ENCODE data around the gene TRIP13. TPM values are rescaled to one million over a fixed set of nuclear protein-coding genes. Genes with fewer than 3 reads are reported as not detected.

The TRIP13 gene
- total RNA-seq, 1 experiment from 2014 or later, result 45.9 TPM

GRCh38 chr5:885529-885928, 7.2 kb upstream of the TRIP13 start:
- TF ChIP-seq SIN3A (IDR thresholded peaks at IDR 0.05; ENCODE audit: borderline replicate concordance, insufficient read depth, low read depth, low read length) (no peak), TCF7L2 (IDR thresholded peaks at IDR 0.05; ENCODE audit: low read depth, low read length) (no peak)
- Histone ChIP-seq H3K27me3 (ENCODE audit: control insufficient read depth, insufficient read depth, low read length) (no peaks in the 10 kb centered on the region), H3K27ac (ENCODE audit: low read length) (no peak overlapping the region), H3K9me3 (ENCODE audit: control insufficient read depth, insufficient read depth, low read depth, low read length) (no peaks in the 10 kb centered on the region), H3K4me1 (ENCODE audit: control insufficient read depth, insufficient read depth, low read length) (peaks cover 2% of the 10 kb centered on the region; the same call in 1 of the 2 replicates), H3K36me3 (ENCODE audit: control insufficient read depth, insufficient read depth, low read length) (peaks cover 29% of the 10 kb centered on the region), H3K4me3 (ENCODE audit: low read depth in 2 of 2, low read length in 2 of 2) (no peak overlapping the region)
- 0 out of 2 replicates have a peak, but pooled peaks have one; percentile 19 for ATAC-seq
- no TSS peak for BruUV-seq (replicated peaks)
- POLR2A ChIA-PET, result no interaction called here
- no peak for DNase-seq (ENCODE audit: low read depth, low spot score)
- CTCF ChIA-PET, result no interaction called here
- in situ Hi-C loops (cut with HindIII; ENCODE audit: low pct_unique_long_range_greater_than_20kb, low sequenced_read_pairs) (no loop called here), intact Hi-C loops (cut with micrococcal nuclease; ENCODE audit: unreplicated experiment) (no loop called here)

GRCh38 chr5:886036-886435, 6.6 kb upstream of the TRIP13 start:
- peaks cover 34% of the 10 kb centered on the region for H3K36me3 ChIP-seq (ENCODE audit: control insufficient read depth, insufficient read depth, low read length)
- ChIA-PET CTCF (no interaction called here), POLR2A (no interaction called here)
- intact Hi-C loops (cut with micrococcal nuclease; ENCODE audit: unreplicated experiment), result no loop called here
- H3K4me1 ChIP-seq (ENCODE audit: control insufficient read depth, insufficient read depth, low read length), result peaks cover 7% of the 10 kb centered on the region; the same call in 1 of the 2 replicates
- H3K27me3 ChIP-seq (ENCODE audit: control insufficient read depth, insufficient read depth, low read length), result no peaks in the 10 kb centered on the region
- no peak for DNase-seq (ENCODE audit: low read depth, low spot score)
- no peak overlapping the region for H3K27ac ChIP-seq (ENCODE audit: low read length)
- in situ Hi-C loops (cut with HindIII; ENCODE audit: low pct_unique_long_range_greater_than_20kb, low sequenced_read_pairs), result no loop called here
- no peaks in the 10 kb centered on the region for H3K9me3 ChIP-seq (ENCODE audit: control insufficient read depth, insufficient read depth, low read depth, low read length)
- H3K4me3 ChIP-seq (ENCODE audit: low read depth in 2 of 2, low read length in 2 of 2), result no peak overlapping the region
- TF ChIP-seq CTCF (IDR thresholded peaks at IDR 0.05) (no peak), TCF7L2 (IDR thresholded peaks at IDR 0.05; ENCODE audit: low read depth, low read length) (no peak)
- ATAC-seq, result no peak
- BruUV-seq (replicated peaks), result no TSS peak

GRCh38 chr5:886716-887325, 5.9 kb upstream of the TRIP13 start:
- Histone ChIP-seq H3K27ac (ENCODE audit: low read length) (no peak overlapping the region), H3K4me1 (ENCODE audit: control insufficient read depth, insufficient read depth, low read length) (peaks cover 13% of the 10 kb centered on the region; the same call in 1 of the 2 replicates), H3K36me3 (ENCODE audit: control insufficient read depth, insufficient read depth, low read length) (peaks cover 33% of the 10 kb centered on the region), H3K27me3 (ENCODE audit: control insufficient read depth, insufficient read depth, low read length) (no peaks in the 10 kb centered on the region), H3K9me3 (ENCODE audit: control insufficient read depth, insufficient read depth, low read depth, low read length) (no peaks in the 10 kb centered on the region), H3K4me3 (ENCODE audit: low read depth in 2 of 2, low read length in 2 of 2) (no peak overlapping the region)
- ATAC-seq, result no peak
- ChIA-PET POLR2A (no interaction called here), CTCF (no interaction called here)
- intact Hi-C loops (cut with micrococcal nuclease; ENCODE audit: unreplicated experiment) (no loop called here), in situ Hi-C loops (cut with HindIII; ENCODE audit: low pct_unique_long_range_greater_than_20kb, low sequenced_read_pairs) (no loop called here)
- TF ChIP-seq SIN3A (IDR thresholded peaks at IDR 0.05; ENCODE audit: borderline replicate concordance, insufficient read depth, low read depth, low read length) (no peak), REST (IDR thresholded peaks at IDR 0.05; ENCODE audit: insufficient read depth in 1 of 2, low read depth in 2 of 2, low read length in 1 of 2) (no peak), CTCF (IDR thresholded peaks at IDR 0.05) (no peak), TCF7L2 (IDR thresholded peaks at IDR 0.05; ENCODE audit: low read depth, low read length) (no peak), POLR2AphosphoS5 (IDR thresholded peaks at IDR 0.05; ENCODE audit: low read depth, low read length) (no peak)
- no peak for DNase-seq (ENCODE audit: low read depth, low spot score)
- BruUV-seq (replicated peaks), result no TSS peak

Measured in Panc1 (cell line).